ENCODE results near the gene SSBP4.

DNA sequence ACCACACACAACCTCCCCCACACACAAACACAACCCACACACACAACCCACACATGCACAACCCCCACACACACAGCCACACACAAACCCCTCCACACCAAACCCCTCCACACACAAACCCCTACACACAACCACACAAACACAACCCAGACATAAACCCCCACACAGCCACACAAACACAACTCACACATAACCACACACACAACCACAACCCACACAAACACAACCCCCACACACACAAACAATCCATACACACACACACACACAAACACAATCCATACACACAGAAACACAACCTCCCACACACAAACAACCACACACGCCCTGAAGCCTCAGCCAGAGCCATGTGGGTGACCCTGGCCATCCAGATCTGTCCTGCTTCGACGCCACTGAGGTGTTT, 48.8 kb downstream of the SSBP4 start:
- TF ChIP-seq CTCF (IDR thresholded peaks at IDR 0.05) (no peak), POLR2A (IDR thresholded peaks at IDR 0.05) (no peak)
